ENCODE measurements around the gene ZC3H7A.

DNA sequence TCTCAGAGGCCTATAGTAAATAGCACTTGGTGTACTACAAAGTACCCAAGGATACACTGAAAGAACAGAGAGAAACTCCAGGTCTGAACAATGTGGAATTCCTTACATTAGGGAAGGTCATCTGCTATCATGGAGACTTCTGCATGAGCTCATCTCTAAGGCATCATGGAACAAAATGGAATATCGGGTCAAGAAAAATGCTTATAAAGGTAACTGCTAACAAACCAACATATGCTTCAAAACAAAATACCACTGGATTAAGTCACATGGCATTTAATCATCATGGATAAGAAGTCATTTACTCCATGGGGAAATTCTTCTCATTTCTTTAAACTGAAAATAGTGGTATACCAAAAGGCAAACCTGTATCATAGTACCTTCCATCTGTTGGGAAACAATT is 88.6 kb downstream of the ZC3H7A start:
- TF ChIP-seq, protein P1, sequence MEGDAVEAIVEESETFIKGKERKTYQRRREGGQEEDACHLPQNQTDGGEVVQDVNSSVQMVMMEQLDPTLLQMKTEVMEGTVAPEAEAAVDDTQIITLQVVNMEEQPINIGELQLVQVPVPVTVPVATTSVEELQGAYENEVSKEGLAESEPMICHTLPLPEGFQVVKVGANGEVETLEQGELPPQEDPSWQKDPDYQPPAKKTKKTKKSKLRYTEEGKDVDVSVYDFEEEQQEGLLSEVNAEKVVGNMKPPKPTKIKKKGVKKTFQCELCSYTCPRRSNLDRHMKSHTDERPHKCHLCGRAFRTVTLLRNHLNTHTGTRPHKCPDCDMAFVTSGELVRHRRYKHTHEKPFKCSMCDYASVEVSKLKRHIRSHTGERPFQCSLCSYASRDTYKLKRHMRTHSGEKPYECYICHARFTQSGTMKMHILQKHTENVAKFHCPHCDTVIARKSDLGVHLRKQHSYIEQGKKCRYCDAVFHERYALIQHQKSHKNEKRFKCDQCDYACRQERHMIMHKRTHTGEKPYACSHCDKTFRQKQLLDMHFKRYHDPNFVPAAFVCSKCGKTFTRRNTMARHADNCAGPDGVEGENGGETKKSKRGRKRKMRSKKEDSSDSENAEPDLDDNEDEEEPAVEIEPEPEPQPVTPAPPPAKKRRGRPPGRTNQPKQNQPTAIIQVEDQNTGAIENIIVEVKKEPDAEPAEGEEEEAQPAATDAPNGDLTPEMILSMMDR (IDR thresholded peaks at IDR 0.05; ENCODE audit: low read length), result no peak
- no peak for TF ChIP-seq EZH2 (IDR thresholded peaks at IDR 0.05; ENCODE audit: borderline replicate concordance, low read length)

Data from OCI-LY1 (cell line).